Ovary (tissue), 9 donors: Measurements from ENCODE around the gene SIGLECL1. TPM values are rescaled to one million over a fixed set of nuclear protein-coding genes. Genes with fewer than 3 reads are reported as not detected.

Experiments used
- DNase-seq, 5 donors: peaks; one replicate each; pipeline ENCODE4 v3.0.0-alpha.2; 2019 to 2020
- H3K27ac ChIP-seq, 2 donors: fragments of 200-600 bp; one replicate each; pipeline versions ENCODE4 v1.5.1 to v1.8.0; 2019 to 2022
- H3K27me3 ChIP-seq: fragments of 200-600 bp; one replicate; pipeline ENCODE4 v1.8.0; 2022
- H3K36me3 ChIP-seq: fragments of 200-600 bp; sonication (generic); one replicate; pipeline ENCODE4 v1.5.1; 2019
- H3K4me1 ChIP-seq: one replicate; pipeline ENCODE4 v1.8.1; 2013; ENCODE audit warnings: mild to moderate bottlenecking, moderate library complexity; ENCODE audit not compliant: insufficient read depth
- H3K4me3 ChIP-seq: fragments of 200-600 bp; sonication (generic); one replicate; pipeline ENCODE4 v1.5.1; 2017
- H3K9me3 ChIP-seq, 2 donors: fragments of 200-600 bp in 1 of 2; sonication (generic) in 1 of 2; one replicate each; pipeline versions ENCODE4 v1.5.1 to v1.8.1; 2013 to 2019; ENCODE audit warnings: mild to moderate bottlenecking in 1 of 2, moderate library complexity in 1 of 2
- CTCF ChIP-seq, 3 donors: fragments of 450-650 bp in 2 of 3; fragments of 200-600 bp in 1 of 3; IDR thresholded peaks; one replicate each; pipeline versions ENCODE4 v1.5.1 to v1.8.0; 2016 to 2022; ENCODE audit warnings: antibody characterized with exemption in 3 of 3, mild to moderate bottlenecking in 1 of 3
- EP300 ChIP-seq: sonication (generic); formaldehyde crosslinking; IDR thresholded peaks from one replicate; pipeline ENCODE4 v1.6.1; 2017; ENCODE audit warnings: antibody characterized with exemption
- POLR2A ChIP-seq: fragments of 450-650 bp; IDR thresholded peaks from one replicate; pipeline ENCODE4 v1.6.1; 2017; ENCODE audit warnings: antibody characterized with exemption, mild to moderate bottlenecking, moderate library complexity
- WGBS, 3 donors: extraction: QIAGEN DNeasy Blood & Tissue Kit in 1 of 3; methylation state at CpG; one replicate each; pipeline versions ENCODE4 v1.1.5 to v1.1.7; 2013 to 2017; 5-methylcytosine and 5-hydroxymethylcytosine counted together
- intact Hi-C, 4 donors: fragments of 100-400 bp; cut with DNase I; formaldehyde crosslinking; loops; one replicate each; pipeline versions ENCODE4 v1.11.0 to v1.15.1; 2022 to 2023
- polyA plus RNA-seq, 2 donors: library from polyadenylated mRNA; stranded (reverse); fragments of 200-250 nt in 1 of 2; fragments of 350-450 nt in 1 of 2; fragmentation: Illumina TruSeq in 1 of 2; extraction: RNeasy Lipid Tissue Mini Kit (QIAGEN cat#74804) in 1 of 2; gene quantifications; one replicate each; pipeline ENCODE4 v1.2.3, GENCODE V29; 2013 to 2014
- total RNA-seq, 7 donors: library from RNA; depleted of rRNA in 2 of 7; stranded (reverse); fragments of >200 nt in 2 of 7; fragmentation: NEBNext Ultra II Directional in 3 of 7; extraction: Animal tissue kit (Norgen Biotek cat#: 25700) in 3 of 7; gene quantifications; one replicate each; pipeline versions ENCODE4 v1.1.0 to v1.2.4, GENCODE V29; 2016 to 2023
- donor health status: DM: no; HTN: no; CAD: no; lungs with moderate emphysema.
- donor health status: DM: no; HTN: no; CAD: no.
- donor health status: Bipolar disorder and iron deficiency.
- donor health status: DM: yes; HTN: yes; CAD: no.
- donor health status: DM: no; HTN: no; CAD: no.
- donor health status: DM: yes; HTN: yes; CAD: no.

Gene SIGLECL1
- total and polyA plus RNA-seq, 9 donors, result not detected

DNA sequence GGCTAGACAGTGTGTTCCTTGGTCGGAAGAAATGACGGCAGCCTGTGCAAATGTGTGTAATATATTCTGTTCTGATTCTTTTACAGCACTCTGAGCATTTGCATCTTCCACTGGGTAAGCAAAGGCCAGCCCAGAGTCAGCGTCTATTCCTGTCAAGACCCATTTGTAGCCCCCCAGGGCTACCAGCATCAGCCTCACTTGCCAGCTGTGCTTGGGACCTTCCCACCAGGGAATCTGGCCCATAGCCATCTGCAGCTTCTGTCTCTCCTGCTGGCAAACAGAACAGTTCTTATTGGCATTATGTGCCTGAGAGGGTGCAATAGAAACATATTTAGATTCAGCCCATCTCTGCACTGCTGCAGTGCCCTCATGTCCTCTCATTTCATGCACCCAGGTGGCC is 54.6 kb downstream of the SIGLECL1 start:
- Histone ChIP-seq H3K27ac (no peak overlapping the region), H3K27me3 (no peaks in the 10 kb centered on the region), H3K36me3 (no peaks in the 10 kb centered on the region), H3K4me1 (no peaks in the 10 kb centered on the region), H3K9me3 (peaks cover 0 to 11% of the 10 kb centered on the region in 2 donors), H3K4me3 (no peak overlapping the region)
- TF ChIP-seq EP300, result no peak
- no peak for TF ChIP-seq CTCF (IDR thresholded peaks at IDR 0.05)
- no peak for TF ChIP-seq POLR2A
- 71 to 87% (median 76%) methylated on average over 3 of the region's 3 CpGs for WGBS, 3 donors
- DNase-seq, result no peak
- intact Hi-C loops, result no loop called here

GRCh38 chr19:51311351-51312257 is 60.7 kb downstream of the SIGLECL1 start, which contains the start of gene IGLON5:
Gene IGLON5, plus strand, starts transcription at chr19:51311644. Its CDS starts 204 bp downstream, at chr19:51311848.
- no peak for DNase-seq
- H3K9me3 ChIP-seq, result peaks cover 0 to 11% of the 10 kb centered on the region in 2 donors
- WGBS, 3 donors, result 2 to 3% (median 3%) methylated on average over 16 to 63 of the region's 76 CpGs
- no peaks in the 10 kb centered on the region for H3K36me3 ChIP-seq
- intact Hi-C loops, result no loop called here
- H3K27me3 ChIP-seq, result no peaks in the 10 kb centered on the region
- no peak for TF ChIP-seq POLR2A
- no peak for TF ChIP-seq CTCF (IDR thresholded peaks at IDR 0.05)
- TF ChIP-seq EP300, result no peak
- no peak within 1 kb of the TSS for H3K4me3 ChIP-seq
- no peaks in the 10 kb centered on the region for H3K4me1 ChIP-seq
- H3K27ac ChIP-seq, result no peak within 1 kb of the TSS

GRCh38 chr19:51316688-51317087 is 65.8 kb downstream of the SIGLECL1 start:
- 67 to 73% (median 69%) methylated on average over 8 of the region's 8 CpGs for WGBS, 3 donors
- Histone ChIP-seq H3K4me1 (peaks cover 6% of the 10 kb centered on the region), H3K36me3 (no peaks in the 10 kb centered on the region), H3K4me3 (no peak overlapping the region), H3K9me3 (no peaks in the 10 kb centered on the region), H3K27ac (no peak overlapping the region), H3K27me3 (no peaks in the 10 kb centered on the region)
- DNase-seq, result no peak
- no peak for TF ChIP-seq CTCF (IDR thresholded peaks at IDR 0.05)
- TF ChIP-seq POLR2A, result no peak
- no peak for TF ChIP-seq EP300
- intact Hi-C loops, result no loop called here

DNA sequence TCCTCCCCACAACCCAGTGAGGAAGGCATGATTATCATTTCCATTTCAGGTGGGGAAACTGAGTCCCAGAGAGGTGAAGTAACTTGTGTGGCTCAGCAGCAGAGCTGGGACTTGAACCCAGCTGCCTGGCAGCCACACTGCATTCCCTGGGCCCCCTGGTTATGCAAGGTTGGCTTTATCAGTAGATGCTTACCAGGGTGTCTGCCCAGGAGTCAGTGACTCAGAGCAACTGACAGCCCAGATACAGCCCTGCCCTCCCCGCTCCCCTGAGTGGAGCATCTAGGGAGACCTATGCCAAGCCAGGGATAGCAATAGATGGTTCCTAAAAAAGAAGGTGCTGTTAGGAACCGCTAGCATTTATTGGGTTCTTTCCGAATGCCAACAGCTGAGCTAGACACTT is 66.5 kb downstream of the SIGLECL1 start:
- intact Hi-C loops, result no loop called here
- H3K9me3 ChIP-seq, result no peaks in the 10 kb centered on the region
- DNase-seq, result no peak
- no peaks in the 10 kb centered on the region for H3K27me3 ChIP-seq
- no peak overlapping the region for H3K4me3 ChIP-seq
- TF ChIP-seq CTCF (IDR thresholded peaks at IDR 0.05) (no peak), EP300 (no peak)
- no peak overlapping the region for H3K27ac ChIP-seq
- H3K36me3 ChIP-seq, result no peaks in the 10 kb centered on the region
- 81 to 82% (median 81%) methylated on average over 3 of the region's 3 CpGs for WGBS, 3 donors
- peaks cover 6% of the 10 kb centered on the region for H3K4me1 ChIP-seq
